ENCODE results near the gene GPR161.

Gene GPR161

GRCh38 chr1:168092566-168093355 lies 44.0 kb downstream of the GPR161 start:
- no peaks in the 10 kb centered on the region for H3K36me3 ChIP-seq (ENCODE audit: insufficient read depth, low read length)
- H3K9me2 ChIP-seq (ENCODE audit: low read depth, low read length), result no peaks in the 10 kb centered on the region
- no peaks in the 10 kb centered on the region for H4K20me1 ChIP-seq (ENCODE audit: insufficient read depth, low read length)
- no peak for TF ChIP-seq EZH2 (IDR thresholded peaks at IDR 0.05; ENCODE audit: borderline replicate concordance, low read length)
- TF ChIP-seq, protein P1, sequence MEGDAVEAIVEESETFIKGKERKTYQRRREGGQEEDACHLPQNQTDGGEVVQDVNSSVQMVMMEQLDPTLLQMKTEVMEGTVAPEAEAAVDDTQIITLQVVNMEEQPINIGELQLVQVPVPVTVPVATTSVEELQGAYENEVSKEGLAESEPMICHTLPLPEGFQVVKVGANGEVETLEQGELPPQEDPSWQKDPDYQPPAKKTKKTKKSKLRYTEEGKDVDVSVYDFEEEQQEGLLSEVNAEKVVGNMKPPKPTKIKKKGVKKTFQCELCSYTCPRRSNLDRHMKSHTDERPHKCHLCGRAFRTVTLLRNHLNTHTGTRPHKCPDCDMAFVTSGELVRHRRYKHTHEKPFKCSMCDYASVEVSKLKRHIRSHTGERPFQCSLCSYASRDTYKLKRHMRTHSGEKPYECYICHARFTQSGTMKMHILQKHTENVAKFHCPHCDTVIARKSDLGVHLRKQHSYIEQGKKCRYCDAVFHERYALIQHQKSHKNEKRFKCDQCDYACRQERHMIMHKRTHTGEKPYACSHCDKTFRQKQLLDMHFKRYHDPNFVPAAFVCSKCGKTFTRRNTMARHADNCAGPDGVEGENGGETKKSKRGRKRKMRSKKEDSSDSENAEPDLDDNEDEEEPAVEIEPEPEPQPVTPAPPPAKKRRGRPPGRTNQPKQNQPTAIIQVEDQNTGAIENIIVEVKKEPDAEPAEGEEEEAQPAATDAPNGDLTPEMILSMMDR (IDR thresholded peaks at IDR 0.05; ENCODE audit: low read length), result peak; percentile 21; the same call in 1 of the 2 replicates
- no peaks in the 10 kb centered on the region for H3K79me2 ChIP-seq (ENCODE audit: insufficient read depth, low read length)
- no peaks in the 10 kb centered on the region for H3F3A ChIP-seq (ENCODE audit: insufficient read depth, low read length)
- H2AFZ ChIP-seq (ENCODE audit: low read length), result no peak overlapping the region
- no peaks in the 10 kb centered on the region for H3K9me3 ChIP-seq (ENCODE audit: low read length)
- H3K27ac ChIP-seq (ENCODE audit: low read depth, low read length, poor library complexity, severe bottlenecking), result no peak overlapping the region
- H3K4me1 ChIP-seq (ENCODE audit: insufficient read depth, low read length, severe bottlenecking), result no peaks in the 10 kb centered on the region
- peaks cover 4% of the 10 kb centered on the region; the same call in 1 of the 2 replicates for H3K27me3 ChIP-seq (ENCODE audit: insufficient read depth, low read length)
- H3K4me3 ChIP-seq (ENCODE audit: low read depth, low read length, poor library complexity, severe bottlenecking), result no peak overlapping the region
- H3K9ac ChIP-seq (ENCODE audit: low read length), result no peak overlapping the region
- no peak overlapping the region for H3K4me2 ChIP-seq (ENCODE audit: low read length)

- no peaks in the 10 kb centered on the region for H3K9me2 ChIP-seq (ENCODE audit: low read depth, low read length)
- H3K27ac ChIP-seq (ENCODE audit: low read depth, low read length, poor library complexity, severe bottlenecking), result no peak overlapping the region
- H3K27me3 ChIP-seq (ENCODE audit: insufficient read depth, low read length), result peaks cover 4% of the 10 kb centered on the region; the same call in 1 of the 2 replicates
- H3K79me2 ChIP-seq (ENCODE audit: insufficient read depth, low read length), result no peaks in the 10 kb centered on the region
- no peaks in the 10 kb centered on the region for H3K36me3 ChIP-seq (ENCODE audit: insufficient read depth, low read length)
- H3F3A ChIP-seq (ENCODE audit: insufficient read depth, low read length), result no peaks in the 10 kb centered on the region
- no peak overlapping the region for H3K4me2 ChIP-seq (ENCODE audit: low read length)
- TF ChIP-seq, protein P1 (IDR thresholded peaks at IDR 0.05; ENCODE audit: low read length), result no peak
- no peak for TF ChIP-seq EZH2 (IDR thresholded peaks at IDR 0.05; ENCODE audit: borderline replicate concordance, low read length)
- no peak overlapping the region for H2AFZ ChIP-seq (ENCODE audit: low read length)
- no peaks in the 10 kb centered on the region for H4K20me1 ChIP-seq (ENCODE audit: insufficient read depth, low read length)
- H3K9ac ChIP-seq (ENCODE audit: low read length), result no peak overlapping the region
- H3K4me3 ChIP-seq (ENCODE audit: low read depth, low read length, poor library complexity, severe bottlenecking), result no peak overlapping the region
- H3K4me1 ChIP-seq (ENCODE audit: insufficient read depth, low read length, severe bottlenecking), result no peaks in the 10 kb centered on the region
- no peaks in the 10 kb centered on the region for H3K9me3 ChIP-seq (ENCODE audit: low read length)
Measured at GRCh38 chr1:168091720-168092550, 44.8 kb downstream of the GPR161 start.

GRCh38 chr1:168091063-168091462 lies 45.7 kb downstream of the GPR161 start:
- no peaks in the 10 kb centered on the region for H3K9me2 ChIP-seq (ENCODE audit: low read depth, low read length)
- no peak overlapping the region for H3K4me3 ChIP-seq (ENCODE audit: low read depth, low read length, poor library complexity, severe bottlenecking)
- no peak overlapping the region for H3K27ac ChIP-seq (ENCODE audit: low read depth, low read length, poor library complexity, severe bottlenecking)
- H3K4me1 ChIP-seq (ENCODE audit: insufficient read depth, low read length, severe bottlenecking), result no peaks in the 10 kb centered on the region
- no peak overlapping the region for H2AFZ ChIP-seq (ENCODE audit: low read length)
- H3K79me2 ChIP-seq (ENCODE audit: insufficient read depth, low read length), result no peaks in the 10 kb centered on the region
- no peaks in the 10 kb centered on the region for H3K36me3 ChIP-seq (ENCODE audit: insufficient read depth, low read length)
- no peaks in the 10 kb centered on the region for H3K9me3 ChIP-seq (ENCODE audit: low read length)
- TF ChIP-seq, protein P1 (IDR thresholded peaks at IDR 0.05; ENCODE audit: low read length), result no peak
- TF ChIP-seq EZH2 (IDR thresholded peaks at IDR 0.05; ENCODE audit: borderline replicate concordance, low read length), result no peak
- no peaks in the 10 kb centered on the region for H4K20me1 ChIP-seq (ENCODE audit: insufficient read depth, low read length)
- H3F3A ChIP-seq (ENCODE audit: insufficient read depth, low read length), result no peaks in the 10 kb centered on the region
- no peak overlapping the region for H3K4me2 ChIP-seq (ENCODE audit: low read length)
- peaks cover 4% of the 10 kb centered on the region; the same call in 1 of the 2 replicates for H3K27me3 ChIP-seq (ENCODE audit: insufficient read depth, low read length)
- H3K9ac ChIP-seq (ENCODE audit: low read length), result no peak overlapping the region
